ENCODE results near the gene TMEM229B. TPM values are rescaled to one million over a fixed set of nuclear protein-coding genes. Genes with fewer than 3 reads are reported as not detected.

The TMEM229B gene
- total RNA-seq, result not detected in 2 replicates

DNA sequence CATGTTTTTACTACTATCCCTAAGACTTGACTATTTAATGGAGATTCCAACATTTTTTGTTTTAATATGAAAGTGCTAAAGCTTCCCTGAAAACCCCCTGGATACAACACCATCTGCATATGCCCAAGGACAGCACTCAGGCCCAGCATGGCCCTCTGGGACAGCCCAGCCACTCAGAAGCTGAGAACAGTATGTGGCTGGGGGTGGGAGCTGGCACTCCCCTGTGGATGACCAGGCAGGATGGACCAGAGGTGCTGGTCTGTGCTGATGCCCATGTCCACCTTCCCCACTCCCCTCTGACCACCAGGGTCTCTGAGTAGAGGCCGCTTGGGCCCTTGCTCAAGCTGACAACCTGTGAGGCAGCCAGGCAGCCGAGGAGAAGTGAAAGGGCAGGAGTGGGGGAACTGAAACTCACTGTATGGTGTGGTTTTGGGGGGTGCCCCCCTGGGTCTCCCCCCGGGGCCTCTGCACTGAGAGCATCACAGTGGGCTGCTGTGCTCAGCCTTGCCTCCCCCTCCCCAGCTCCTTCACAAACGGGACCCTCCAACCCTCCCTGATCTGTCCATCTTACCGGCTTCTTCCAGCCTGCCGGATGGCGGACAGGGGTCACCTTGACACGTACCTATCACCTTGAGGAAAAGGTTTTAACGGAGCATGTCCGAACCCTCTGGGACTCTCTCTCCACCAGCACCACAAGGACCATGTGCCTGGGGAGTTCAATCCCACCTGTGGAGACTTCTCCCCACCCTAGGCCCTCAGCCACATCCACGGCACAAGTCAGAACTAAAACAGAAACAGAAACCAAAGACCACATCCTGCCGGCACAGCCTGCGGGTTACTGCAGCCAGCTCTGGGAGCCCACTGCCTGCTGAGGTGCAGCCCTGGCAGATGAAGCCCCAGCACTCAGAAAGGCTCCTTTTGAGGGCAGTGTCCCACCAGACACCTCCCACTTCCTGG lies at the start of gene TMEM229B:
TSS of gene TMEM229B (minus strand) at position 785 of the 957 bp plus-strand sequence. CDS start 14,798 bp downstream, outside the sequence.

DNA sequence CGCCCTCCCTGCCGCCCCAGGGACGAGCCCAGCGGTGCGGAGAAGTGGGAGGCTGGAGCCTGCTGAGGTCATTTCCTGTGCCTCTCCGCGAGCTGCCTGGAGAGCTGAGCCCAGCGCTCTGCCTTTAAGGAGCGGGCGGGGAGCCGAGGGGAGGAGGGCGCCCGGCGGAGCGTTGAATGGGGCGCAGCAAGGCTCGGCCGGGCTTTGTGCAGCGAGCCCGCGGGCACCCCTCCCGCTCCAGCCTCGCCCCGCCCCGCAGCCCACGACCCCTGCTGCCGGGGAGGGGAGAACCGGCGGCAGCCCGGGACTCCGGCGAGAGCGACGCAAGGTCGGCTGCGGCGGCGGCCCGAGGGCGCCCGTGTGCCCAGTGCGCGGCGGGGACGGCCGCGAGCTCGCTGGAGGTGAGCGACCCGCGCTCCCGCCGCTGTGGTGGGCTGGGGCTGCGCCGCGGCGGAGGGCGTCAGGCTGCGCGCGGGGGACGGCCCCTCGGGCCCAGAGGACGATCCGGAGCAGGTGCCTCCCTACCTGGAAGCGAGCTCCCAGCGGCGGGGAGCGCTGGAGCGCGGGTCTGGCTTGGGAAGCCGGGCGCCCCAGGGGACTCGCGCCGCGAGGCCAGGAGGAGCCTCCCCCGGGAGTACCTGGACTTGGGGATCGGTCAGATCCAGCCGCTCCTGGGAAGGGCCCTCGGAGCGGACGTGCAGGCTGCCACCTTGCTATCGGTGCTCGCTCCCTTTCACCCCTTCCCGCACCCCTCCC lies 44.7 kb upstream of the TMEM229B start, which contains the start of gene PLEKHH1:
TSS of gene PLEKHH1 (plus strand) at position 293 of the 756 bp plus-strand sequence. CDS start 8,578 bp downstream, outside the sequence.

Other genes with a start within 250 kb of the TMEM229B start
- gene PALS1, start 247.3 kb downstream of the TMEM229B start, total RNA-seq, result 8.8 and 10.6 TPM in 2 replicates
- 34.4 and 65.7 TPM in 2 replicates for gene ATP6V1D, start 128.9 kb downstream of the TMEM229B start, total RNA-seq
- gene EIF2S1, start 128.4 kb downstream of the TMEM229B start, total RNA-seq, result 75.3 and 128 TPM in 2 replicates
- 5.0 and 30.3 TPM in 2 replicates for gene PLEK2, start 76.6 kb downstream of the TMEM229B start, total RNA-seq
- gene PLEKHH1, start 44.6 kb upstream of the TMEM229B start, total RNA-seq, result 0.26 and 1.8 TPM in 2 replicates
- 10.3 and 12.1 TPM in 2 replicates for gene PIGH, start 111.5 kb upstream of the TMEM229B start, total RNA-seq
- gene ARG2, start 131.2 kb upstream of the TMEM229B start, total RNA-seq, result 0.16 and 2.7 TPM in 2 replicates
- gene VTI1B, start 185.9 kb upstream of the TMEM229B start, total RNA-seq, result 41.1 and 78.1 TPM in 2 replicates
- gene RDH11, start 207.0 kb upstream of the TMEM229B start, total RNA-seq, result 56.5 and 114 TPM in 2 replicates
- gene RDH12, start 213.2 kb upstream of the TMEM229B start, total RNA-seq, result not detected in 2 replicates